Endothelial cell of hepatic sinusoid (primary cell): ENCODE measurements around the gene GLS.
"Not testable (repeated sequence)": the region's sequence is repeated elsewhere in the genome, so short reads cannot be mapped to it uniquely, and the experiment has no call there.

ENCODE experiments used
- in situ Hi-C: cut with HindIII; loops from 2 replicates; pipeline ENCODE4 v1.10.0; 2017; ENCODE audit warnings: low sequenced_read_pairs

Gene GLS

DNA sequence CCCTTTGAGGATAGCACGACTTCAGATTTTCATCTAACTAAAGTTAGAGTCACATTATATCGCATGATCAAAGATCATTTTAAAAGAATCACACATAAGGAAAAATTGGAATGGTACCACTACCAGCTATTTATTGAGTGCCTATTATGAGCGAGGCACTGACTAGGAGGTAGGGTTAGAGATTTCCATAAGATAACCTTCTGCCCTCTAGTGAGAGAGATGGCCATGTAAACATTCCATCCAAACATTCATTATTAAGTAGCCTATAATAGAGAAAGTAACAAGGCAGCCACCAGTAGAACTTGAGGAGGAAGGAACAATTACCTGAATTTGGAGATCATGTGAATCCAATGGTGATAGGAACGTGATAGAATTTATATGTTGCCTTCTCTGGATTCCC lies 25.4 kb upstream of the GLS start:
- in situ Hi-C loops: no loop called here

DNA sequence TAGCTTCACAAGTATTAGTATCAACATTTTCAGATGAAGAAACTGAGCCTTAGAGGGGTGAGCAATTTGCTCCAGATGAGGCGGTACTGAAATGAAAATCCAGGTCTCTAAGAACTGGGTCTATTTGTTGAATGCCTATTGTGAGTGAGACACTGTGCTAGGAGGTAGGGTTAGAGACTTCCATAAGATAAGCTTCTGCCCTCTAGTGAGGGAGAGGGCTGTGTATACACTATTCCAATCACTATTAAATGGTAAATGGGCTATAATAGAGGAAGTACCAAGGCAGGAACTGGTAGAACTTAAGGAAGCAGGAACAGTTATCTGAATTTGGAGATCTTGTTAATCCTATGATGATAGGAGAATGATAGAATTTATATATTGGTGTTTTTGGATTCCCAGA lies 23.6 kb upstream of the GLS start:
- in situ Hi-C loops: no loop called here

DNA sequence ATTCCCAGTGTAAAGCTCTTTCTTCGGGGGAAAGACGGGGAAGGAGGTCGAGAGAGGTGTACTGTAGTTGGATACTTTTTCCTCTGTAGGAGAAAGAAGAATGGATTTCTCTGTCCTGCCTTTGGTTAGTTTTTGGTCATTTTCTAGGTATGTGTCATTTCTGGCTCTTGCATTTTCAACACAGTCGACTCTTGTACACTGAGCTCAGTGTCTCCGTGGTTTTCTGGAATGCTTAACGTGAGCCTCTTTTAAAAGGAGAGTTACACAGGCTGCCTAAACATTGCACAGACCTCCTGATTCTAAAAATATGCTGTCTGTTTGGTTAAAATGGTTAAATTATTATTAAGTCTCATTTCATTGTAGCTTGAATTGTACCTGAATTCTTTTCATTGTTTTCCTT lies 21.8 kb upstream of the GLS start:
- in situ Hi-C loops: no loop called here

DNA sequence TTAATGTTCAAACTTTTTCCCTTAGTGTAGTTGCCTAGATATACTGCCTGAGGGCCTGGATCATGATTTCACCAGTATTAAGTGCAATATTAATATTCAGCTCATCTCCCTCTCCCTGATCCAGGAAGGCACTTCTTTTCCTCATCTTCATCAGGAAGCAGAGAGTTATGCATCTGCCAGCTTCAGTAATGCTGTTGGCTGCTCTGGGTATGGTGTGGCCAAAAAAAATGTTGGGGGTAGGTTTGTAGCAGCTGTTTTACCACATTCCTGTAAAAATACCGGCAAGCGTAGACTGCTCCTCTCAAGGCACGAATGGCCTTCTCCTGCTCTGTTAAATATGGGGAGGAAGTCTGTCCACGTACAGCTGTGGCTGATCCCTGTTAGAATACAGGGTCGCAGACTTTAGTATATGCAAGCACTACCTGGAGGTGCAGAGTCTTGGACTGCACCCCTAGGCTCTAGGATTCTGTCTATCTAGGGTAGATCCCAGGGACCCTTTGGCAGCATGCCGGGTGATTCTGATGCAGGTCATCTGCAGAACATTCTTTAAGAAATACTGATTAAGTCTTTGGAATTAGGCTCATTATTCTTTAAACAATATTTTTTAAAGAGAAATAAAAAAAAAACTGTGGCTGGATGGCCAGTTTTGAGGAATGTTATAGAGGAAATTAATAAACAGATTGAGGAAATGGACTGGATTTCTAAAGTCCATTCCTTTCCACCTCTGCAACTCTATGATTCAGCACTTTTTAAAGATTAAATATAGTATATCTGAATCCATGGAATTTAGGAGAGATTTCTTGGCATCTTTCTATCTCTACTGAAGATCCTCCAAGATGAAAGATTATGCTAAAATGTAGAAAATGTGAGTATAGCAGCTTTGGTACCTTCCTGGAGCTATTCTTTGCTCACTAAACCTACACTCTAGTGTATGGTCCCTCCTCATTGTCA lies 21.0 kb upstream of the GLS start:
- in situ Hi-C loops: no loop called here

DNA sequence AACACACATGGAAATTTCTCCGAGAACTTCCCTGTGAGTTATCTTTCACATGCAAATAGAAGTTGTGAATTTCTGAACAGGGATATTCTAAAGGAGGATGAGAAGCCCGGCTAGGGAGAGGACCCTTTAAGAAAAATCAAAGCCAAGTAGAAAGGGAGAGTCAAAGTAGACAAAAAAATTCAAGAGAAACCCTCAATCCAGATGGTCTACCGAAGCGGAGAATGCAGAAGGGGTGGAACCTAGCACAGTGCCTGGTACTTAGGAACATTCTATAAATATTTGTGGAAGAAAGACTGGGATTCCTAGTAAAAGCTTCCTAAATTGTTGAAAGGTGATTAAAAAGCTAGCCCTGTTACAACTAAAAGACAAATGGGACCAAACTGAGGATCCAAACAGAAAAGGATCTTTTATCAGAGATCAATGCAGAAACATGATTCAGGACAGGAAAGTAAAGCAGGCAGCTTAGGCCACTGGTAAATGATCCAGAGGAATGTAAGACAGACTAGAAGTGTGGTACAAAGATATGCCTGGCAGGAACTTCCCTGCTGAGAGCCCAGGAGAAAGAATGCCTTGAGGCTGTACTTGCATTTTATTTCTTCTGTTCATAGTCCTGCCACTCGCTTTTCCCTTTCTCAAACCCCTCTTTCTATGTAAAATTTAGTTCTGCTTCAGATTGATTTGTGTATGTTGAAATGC lies 19.5 kb upstream of the GLS start:
- in situ Hi-C loops: no loop called here

DNA sequence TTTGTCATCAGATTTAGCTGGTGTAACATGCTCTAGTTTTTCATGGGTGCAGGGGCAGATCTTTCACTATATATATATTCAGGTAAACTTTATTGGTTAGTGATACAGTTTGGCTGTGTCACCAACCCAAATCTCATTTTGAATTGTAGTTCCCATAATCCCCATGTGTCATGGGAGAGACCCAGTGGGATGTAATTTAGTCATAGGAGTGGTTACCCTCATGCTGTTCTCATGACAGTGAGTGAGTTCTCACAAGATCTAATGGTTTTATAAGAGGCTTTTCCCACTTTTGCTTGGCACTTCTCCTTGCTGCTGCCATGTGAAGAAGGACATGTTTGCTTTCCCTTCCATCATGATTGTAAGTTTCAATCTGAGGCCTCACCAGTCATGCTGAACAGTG lies 18.5 kb upstream of the GLS start:
- in situ Hi-C loops: not testable (repeated sequence)

DNA sequence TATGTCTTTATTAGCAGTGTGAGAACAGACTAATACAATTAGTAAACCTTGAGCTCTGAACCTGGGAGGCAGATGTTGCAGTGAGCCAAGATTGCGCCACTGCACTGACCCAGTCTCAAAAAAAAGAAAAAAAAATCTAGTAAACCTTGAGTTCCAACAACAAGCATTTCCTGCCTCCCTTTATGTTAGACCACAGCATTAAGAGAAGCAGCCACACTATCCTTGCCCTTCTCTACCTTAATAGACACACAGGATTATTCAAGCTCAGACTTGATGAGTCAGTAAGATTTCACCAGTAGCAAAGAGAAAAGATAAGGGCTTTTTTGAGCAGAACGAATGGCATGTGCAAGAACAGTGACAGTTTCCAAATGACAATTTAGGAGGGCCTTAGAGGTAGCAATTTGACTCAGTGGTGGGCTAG lies 18.0 kb upstream of the GLS start:
- in situ Hi-C loops: no loop called here

DNA sequence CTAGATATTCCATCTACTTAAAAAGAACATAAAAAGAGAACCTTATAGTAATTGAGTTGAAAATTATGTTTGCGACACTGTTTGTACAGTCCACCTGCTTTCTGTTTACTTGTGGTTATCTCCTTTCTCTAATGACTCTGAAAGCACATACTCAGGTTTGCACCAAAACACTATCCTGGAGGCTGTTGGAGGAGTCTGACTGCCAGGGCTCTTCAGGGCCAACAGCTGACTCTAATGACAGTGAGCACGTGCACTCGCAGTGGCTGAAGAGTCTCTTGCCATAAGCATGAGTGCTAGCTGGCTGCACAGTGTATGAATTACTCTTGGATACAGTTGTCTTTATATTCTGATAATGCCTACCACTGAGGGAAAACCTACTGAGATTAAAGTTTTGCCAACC lies 16.7 kb upstream of the GLS start:
- in situ Hi-C loops: no loop called here

DNA sequence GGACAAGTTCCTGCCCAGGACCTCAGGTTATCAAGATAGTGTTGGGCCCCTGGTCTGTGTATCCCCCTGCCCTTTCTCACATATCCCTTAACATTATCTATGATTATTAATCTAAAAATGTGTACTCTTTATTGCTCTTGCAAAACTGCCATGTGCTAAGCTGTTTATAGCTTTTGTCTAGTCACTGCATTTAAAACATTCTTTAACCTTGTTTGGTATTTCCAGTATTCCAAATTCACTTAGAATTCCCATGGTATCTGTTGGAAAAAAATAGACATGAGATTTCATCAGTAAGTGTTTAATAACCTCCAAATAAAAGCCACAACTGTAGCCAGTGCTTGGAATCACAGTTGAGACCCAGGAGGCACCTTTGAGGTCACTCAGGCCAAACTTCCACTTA lies 16.2 kb upstream of the GLS start:
- in situ Hi-C loops: no loop called here

DNA sequence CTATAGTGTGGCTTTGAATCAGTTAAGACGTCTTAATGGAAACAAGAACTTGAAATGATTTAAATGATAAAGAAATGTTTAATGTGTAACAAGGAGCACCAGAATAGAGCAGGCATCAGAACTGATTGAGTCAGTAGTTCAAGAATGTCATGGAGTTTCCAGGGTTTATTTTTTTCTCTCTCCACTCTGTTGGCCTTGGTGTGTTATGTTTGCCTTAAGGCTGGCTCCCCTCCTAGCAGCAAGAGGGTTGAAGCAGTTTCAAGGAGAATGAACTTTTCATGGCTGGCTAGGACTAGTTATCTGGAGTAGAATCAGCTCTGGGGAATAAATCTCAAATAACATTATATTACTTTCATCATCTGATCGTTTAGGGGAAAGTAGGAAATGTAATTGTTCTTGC lies 13.4 kb upstream of the GLS start:
- in situ Hi-C loops: loop anchor here (5.0 kb wide), 1 partner anchor 85 kb away; no protein-coding TSS in a partner anchor

DNA sequence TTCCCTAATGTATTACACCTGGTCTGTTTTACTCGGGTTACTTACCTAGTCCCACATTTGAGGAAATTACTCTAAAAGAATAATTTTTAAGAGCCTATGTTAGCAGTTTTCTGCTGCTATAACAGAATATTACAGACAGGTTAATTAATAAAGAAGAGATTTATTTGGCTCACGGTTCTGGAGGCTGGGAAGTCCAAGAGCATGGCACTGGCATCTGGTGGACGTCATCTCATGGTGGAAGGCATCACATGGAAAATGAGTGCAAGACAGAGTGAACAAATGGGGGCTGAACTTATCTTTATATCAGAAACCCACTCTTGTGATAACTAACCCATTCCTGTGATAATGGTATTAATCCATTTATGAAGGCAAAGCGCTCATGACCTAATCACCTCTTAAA lies 12.8 kb upstream of the GLS start:
- in situ Hi-C loops: loop anchor here (5.0 kb wide), 1 partner anchor 86 kb away; no protein-coding TSS in a partner anchor

DNA sequence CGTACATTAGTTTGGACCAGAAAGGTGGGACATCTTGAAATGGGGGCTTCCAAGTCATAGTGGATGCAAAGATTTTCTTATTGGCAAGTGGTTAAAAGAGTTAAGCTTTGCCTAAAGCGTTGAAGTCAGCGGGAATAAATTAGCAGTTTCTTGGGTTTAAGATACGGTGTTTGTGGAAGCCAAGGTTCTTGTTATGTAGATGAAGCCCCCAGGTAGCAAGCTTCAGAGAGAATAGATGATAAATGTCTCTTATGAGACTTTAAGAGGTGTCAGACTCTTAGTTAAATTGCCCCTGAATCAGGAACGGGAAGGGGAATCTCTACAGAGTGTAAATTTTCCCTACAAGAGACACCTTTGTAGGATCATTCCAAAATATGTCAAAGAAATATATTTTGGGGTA lies 10.9 kb upstream of the GLS start:
- in situ Hi-C loops: loop anchor here (5.0 kb wide), 1 partner anchor 87 kb away; no protein-coding TSS in a partner anchor

DNA sequence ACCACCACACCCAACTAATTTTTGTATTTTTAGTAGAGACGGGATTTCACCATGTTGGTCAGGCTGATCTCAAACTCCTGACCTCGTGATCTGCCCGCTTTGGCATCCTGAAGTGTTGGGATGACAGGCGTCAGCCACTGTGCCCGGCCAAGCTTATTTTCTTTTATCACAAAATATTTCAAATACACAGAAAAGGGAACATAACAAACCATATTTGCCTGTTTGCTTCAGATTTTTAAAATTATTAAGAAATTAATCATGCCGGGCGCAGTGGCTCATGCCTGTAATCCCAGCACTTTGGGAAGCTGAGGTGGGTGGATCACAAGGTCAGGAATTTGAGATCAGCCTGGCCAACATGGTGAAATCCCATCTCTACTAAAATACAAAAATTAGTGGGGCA lies 7.2 kb upstream of the GLS start:
- in situ Hi-C loops: not testable (repeated sequence)

DNA sequence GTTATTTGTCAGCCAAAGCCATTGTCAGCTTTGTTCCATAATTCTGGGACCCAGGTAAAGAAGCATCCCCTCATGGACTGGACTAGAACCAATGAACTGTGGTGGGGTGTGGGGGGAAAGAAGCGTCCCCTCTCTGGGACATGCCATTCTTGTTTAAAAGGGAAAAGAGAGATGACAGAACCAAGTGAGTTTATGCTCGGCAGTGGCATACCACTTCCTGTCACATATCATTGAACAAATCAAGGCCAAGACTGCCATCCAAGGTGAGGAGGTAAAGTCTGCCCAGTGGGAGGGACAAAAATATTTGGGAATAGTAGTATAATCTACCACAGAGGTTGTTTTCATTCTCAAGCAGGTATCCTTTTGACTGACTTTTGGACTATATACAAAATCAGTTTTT lies 4.7 kb upstream of the GLS start:
- in situ Hi-C loops: no loop called here

DNA sequence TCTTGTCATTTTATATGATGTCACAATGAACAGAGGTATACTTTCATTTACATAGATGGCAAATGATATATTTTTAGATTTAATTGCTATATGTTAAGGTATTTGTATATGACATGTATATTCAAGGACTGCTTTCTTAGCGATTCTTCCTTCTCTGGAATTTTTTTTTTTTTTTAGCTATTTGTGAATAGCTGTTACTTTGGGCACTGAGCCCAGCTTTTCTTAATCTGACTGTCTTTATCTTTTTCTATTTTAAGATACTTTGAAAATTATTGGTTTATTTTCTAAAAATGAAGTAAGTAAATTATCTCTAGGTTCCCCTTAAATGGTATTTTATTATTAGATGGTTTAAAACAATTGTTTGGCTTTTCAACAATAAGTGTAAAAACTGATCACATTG lies 4.0 kb upstream of the GLS start:
- in situ Hi-C loops: no loop called here

DNA sequence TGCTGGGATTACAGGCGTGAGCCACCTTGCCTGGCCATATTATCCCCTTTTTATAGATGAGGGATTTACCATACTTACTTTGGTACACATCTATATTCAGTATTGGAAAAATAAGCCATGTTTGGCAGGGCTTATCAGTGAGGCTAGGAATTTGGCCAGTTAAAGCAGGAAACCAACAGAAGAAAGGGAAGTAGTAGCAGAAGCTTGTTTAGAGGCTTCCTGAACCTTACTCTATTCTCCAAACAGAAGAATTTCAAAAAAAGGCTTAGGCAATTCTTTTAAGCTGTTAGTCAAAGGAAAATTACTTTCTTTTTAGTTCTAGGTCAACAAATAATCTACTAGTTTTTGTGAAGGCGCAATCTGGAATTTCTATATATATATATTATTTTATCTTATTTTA lies 3.2 kb upstream of the GLS start:
- in situ Hi-C loops: no loop called here

DNA sequence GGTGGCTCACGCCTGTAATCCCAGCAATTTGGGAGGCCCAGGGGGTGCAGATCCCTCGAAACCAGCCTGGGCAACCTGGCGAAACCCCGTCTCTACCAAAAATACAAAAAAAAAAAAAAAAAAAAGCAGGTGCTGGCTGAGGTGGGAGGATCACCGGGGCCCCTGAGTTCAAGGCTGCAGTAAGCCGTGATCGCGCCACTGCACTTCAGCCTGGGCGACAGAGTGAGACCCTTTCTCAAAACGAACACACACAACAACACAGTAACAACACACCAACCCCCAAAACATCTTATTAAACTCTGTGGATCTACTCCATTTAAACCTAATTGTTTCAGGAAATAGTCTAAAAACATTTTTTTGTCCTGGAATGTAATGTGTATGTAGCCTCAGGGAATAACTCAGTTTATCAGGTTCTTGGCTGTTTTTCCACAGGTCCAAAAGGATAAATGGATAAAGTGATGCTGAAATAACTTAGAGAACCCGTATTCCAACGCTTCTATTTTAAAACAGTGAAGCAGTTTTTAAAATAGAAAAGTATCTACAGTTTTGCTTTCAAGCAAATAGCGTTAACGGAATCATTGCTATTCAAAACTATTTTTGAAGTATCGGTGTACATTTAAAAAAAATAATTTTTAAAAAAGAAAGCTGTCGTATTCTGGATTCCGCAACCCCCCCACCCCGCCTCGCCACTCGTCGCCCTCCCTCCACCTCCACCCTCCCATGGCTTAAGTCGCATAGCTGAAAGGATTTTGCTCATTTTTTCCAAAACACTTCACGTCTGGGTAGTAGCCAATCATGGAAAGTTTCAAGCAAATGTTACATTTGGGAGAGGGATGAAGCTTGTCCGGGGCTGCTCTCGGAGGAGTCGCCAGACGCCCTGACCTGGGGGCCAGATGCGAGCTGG lies 895 bp upstream of the GLS start:
- in situ Hi-C loops: no loop called here

DNA sequence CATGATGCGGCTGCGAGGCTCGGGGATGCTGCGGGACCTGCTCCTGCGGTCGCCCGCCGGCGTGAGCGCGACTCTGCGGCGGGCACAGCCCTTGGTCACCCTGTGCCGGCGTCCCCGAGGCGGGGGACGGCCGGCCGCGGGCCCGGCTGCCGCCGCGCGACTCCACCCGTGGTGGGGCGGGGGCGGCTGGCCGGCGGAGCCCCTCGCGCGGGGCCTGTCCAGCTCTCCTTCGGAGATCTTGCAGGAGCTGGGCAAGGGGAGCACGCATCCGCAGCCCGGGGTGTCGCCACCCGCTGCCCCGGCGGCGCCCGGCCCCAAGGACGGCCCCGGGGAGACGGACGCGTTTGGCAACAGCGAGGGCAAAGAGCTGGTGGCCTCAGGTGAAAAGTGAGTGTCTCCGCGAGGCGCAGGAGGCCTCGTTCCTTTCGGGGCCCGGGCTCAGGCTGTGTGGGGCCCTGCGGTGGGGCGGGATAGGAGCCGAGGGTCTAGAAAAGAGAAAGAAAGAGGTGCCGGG lies 520 bp downstream of the GLS start:
- in situ Hi-C loops: no loop called here

DNA sequence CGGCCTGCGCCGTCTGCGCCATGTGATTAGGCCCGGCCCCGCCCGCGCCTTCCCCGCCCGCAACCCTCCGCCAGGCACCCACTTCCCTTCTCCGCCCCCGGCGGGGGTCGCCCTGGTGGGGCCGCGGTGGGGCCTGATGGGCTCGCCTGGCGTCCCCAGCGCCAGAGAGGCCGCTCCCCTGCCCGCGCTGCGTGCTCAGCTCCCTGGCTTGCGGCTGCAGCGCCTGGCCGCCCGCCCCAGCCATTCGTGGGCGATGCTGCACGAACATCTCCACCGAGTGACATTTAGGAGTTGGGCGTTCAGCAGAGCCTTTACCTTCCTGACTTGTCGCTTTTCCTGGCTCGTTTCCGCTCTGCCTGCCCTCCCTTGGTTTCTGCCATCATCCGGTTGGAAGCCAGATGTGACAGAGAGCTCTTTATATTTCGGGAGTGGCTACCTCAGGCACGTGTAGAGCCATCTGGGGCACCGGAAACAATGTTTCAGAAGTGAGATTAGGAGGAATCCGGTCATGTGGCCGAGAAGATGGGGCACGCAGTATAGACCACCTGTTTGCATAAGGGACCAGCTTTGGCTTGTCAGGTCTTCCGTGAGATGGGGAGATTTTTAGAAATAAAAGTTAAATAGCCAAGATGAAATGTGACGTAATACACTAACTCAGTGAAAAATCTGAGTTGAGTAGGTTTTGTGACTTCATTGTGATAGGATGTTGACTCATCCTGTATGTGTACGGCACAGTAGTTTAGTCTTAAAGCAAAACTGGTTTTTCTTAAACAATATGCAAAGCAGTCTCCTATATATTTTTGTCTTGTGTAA lies 1.2 kb downstream of the GLS start:
- in situ Hi-C loops: no loop called here

DNA sequence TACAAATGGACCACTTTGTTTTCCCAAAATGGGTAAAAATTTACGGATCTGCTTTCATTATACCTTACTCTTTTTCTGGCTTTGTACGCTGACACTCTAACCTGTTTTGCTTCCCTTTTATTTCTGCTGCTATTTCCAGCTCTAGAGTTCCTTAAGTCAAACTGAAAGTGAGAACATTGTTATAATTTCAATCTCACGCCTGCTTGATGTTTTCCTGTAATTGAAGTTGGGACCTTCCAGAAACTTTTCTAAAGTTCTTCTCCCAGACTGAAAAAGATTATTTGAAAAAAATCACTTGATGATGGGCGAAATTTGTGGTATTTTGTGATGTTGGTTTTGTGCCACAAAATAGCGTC lies 1.8 kb downstream of the GLS start:
- in situ Hi-C loops: no loop called here
